HG03064 (cell line): ENCODE measurements around the gene ZDHHC19.
"Not testable (repeated sequence)": the region's sequence is repeated elsewhere in the genome, so short reads cannot be mapped to it uniquely, and the experiment has no call there.

Experiments used
- ATAC-seq: cut with Tn5 transposase; IDR thresholded peaks from one replicate; pipeline ENCODE4 v1.9.1; 2021; ENCODE audit warnings: low read depth; ENCODE audit not compliant: unreplicated experiment

ZDHHC19 gene, protein sequence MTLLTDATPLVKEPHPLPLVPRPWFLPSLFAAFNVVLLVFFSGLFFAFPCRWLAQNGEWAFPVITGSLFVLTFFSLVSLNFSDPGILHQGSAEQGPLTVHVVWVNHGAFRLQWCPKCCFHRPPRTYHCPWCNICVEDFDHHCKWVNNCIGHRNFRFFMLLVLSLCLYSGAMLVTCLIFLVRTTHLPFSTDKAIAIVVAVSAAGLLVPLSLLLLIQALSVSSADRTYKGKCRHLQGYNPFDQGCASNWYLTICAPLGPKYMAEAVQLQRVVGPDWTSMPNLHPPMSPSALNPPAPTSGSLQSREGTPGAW

DNA sequence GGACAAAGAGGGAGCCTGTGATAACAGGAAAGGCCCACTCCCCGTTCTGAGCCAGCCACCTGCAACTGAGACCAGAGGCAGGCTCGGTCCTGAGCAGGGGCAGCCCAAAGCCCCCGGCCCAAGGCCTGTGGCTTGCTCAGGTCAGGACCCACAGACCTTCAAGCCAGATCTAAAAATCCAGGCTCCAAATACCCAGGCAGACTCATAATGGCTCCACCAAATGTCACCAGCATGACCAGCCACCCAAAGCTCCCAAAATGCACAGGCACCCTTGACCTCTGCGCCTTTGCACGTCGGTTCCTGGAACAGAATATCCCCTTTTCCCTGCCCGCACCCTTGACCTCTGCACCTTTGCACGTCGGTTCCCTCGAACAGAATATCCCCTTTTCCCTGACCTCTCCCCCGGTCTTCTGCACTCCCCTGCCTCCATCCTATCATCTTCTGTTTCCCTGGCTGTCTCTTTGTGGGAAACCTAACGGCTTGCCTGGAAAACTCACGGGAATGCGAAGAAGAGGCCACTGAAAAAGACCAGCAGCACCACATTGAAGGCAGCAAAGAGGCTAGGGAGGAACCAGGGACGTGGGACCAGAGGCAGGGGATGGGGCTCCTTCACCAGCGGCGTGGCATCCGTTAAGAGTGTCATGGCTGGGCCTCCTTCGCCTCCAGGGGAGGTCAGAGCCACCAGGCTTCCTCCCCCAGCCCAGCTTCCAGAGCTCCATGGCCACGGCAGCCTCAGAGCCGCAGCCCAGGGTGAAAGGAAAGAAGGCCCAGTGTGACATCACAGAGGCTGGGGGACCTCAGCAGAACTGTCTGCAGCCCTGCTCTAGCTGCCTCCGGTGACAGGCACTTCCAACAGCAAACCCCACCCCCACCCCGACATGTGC lies at the start of gene ZDHHC19:
Gene ZDHHC19, minus strand, starts transcription at position 728 of the 884 bp plus-strand sequence. Its CDS starts 85 bp downstream, at position 643.
- no peak for ATAC-seq

DNA sequence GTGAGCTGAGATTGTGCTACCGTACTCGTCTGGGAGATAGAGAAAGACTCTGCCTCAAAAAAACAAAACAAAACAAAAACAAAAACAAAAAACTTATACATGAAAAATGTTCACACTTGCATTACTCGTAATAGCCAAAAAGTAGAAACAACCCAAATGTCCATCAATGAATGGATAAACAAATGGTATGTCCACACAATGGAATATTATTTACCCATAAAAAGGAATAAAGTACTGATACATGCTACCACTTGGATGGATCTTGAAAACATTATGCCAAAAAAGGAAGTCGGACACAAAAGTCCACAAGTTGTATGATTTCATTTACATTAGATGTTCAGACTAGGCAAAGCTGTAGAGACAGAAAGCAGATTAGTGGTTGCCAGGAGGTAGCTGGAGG lies 49.6 kb upstream of the ZDHHC19 start:
- no peak for ATAC-seq

DNA sequence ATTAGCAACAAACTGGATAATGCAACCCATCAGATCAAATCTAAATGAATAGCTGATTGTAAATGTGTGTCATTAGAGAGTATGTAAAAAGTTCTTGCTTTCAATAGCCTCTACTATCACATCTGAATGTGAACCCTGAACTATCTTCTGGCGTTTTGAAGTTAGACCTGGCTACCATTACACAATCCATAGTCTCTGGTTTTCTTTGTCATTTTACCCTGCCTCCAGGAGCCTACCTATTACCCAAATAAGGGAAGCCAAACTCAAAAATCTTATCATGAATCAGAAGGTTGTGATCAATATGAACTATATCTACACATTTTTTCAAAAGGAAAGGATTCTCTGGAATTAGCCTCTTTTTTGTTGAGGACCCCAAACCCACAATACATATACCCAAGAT lies 44.6 kb upstream of the ZDHHC19 start:
- no peak for ATAC-seq

DNA sequence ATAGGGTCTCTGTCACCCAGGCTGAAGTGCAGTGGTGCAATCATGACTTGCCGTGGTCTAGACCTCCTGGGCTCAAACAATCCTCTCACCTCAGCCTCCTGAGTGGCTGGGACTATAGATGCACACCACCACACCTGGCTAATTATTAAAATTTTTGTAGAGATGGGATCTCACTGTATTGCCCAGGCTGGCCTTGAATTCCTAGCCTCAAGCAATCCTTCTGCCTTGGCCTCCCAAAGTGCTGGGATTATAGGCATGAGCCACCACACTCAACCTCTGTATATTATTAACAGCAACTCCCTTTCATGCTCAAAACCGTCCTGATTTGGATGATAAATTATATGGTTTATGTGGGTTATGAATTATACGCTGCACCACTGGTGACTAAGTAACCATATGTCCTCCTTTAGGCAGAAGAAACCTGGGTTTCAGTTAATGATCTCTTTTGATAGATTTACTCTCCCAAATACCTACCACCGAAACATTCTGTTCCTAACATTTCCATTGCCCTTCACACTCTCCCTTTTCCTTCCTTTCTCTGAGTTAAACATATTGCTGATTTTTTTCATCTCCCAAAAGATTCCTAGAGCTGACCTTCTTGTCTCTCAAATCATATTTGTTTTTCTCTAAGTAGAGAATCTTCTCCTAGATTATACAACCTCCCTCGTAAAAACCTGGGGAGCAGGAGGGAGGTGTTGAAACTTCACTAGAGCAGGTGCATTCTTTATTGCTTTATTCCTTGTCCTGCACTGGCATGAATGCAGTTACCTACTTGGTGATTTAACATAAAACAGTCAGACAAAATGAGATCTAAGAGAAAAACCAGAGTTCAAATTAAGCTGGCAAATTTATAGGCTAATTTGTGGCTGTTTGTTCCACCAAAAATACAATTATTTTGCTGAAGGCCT lies 43.4 kb upstream of the ZDHHC19 start:
- ATAC-seq, result no peak

DNA sequence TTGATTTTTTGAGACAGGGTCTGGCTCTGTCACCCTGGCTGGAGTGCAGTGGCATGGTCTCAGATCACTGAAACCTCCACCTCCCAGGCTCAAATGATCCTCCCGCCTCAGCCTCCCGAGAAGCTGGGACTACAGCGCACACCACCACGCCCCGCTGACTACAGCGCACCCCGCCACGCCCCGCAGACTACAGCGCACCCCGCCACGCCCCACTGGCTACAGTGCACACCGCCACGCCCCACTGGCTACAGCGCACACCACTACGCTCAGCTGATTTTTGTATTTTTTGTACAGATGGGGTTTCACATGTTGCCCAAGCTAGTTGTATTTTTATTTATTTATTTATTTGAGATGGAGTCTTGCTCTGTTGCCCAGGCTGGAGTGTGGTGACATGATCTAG lies 40.7 kb upstream of the ZDHHC19 start:
- no peak for ATAC-seq

DNA sequence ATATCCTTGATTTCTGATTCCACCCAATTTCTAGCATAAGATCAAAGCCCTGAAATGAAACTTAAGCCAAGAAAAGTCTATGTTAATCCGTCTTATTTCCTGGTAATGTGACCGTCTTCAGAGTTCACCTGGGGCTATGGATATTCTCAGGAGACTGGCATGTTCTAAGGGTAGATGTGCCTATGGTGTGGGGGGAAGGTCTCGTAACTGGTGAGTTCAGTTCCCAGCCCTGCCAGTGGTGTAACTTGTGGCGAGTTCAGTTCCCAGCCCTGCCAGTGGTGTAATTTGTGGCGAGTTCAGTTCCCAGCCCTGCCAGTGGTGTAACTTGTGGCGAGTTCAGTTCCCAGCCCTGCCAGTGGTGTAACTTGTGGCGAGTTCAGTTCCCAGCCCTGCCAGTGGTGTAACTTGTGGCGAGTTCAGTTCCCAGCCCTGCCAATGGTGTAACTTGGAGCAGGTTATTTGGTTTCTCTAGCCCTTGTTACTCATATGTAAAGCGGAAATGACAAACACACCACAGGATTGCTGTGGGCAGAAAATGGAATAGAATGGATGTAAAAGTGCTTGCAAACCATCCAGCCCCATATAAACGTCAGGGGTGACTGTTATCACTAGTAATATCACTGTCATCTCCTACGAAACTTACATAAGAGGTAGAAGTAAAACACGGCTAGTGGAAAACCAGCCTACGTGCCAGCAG lies 35.6 kb upstream of the ZDHHC19 start:
- ATAC-seq, result no peak

DNA sequence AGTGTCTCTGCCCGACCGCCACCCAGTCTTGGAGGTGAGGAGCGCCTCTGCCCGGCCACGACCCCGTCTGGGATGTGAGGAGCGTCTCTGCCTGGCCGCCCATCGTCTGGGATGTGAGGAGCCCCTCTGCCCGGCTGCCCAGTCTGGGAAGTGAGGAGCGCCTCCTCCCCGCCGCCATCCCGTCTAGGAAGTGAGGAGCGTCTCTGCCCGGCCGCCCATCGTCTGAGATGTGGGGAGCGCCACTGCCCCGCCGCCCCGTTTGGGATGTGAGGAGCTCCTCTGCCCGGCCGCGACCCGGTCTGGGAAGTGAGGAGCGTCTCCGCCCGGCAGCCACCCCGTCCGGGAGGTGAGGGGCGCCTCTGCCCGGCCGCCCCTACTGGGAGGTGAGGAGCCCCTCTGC lies 33.0 kb upstream of the ZDHHC19 start:
- ATAC-seq, result not testable (repeated sequence)

DNA sequence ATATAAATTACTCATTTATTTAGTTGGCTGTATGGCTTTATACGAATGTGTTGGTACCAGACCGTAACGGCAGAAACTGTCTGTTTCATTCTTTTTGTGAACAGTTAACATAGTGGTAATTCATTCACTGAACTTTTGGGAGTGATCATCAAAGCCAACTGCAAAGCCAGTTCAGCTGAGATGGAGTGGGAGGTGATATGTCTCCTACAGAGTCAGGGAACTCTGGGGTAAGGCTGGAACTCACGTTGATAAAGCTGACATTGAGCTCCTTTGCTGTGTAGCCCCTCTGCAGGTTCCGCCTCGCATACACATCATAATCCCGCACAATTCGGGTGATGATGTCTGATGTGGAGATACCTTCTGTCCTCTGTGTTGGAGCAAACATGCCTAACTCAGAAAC lies 30.5 kb upstream of the ZDHHC19 start:
- no peak for ATAC-seq

DNA sequence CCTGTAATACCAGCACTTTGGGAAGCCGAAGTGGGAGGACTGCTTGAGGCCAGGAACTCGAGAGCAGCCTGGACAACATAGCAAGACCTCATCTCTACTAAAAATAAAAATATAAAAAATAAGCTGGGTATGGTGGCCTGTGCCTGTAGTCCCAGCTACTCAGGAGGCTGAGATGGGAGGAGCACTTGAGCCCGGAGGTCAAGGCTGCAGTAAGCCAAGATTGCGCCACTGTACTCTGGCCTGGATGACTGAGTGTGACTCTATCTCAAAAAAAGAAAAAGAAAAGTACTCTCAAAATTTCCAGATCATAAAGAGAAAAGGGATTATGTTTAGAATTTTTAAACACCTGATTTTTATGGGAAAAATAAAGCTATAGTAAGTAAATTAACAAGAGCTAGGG lies 29.2 kb upstream of the ZDHHC19 start:
- no peak for ATAC-seq

DNA sequence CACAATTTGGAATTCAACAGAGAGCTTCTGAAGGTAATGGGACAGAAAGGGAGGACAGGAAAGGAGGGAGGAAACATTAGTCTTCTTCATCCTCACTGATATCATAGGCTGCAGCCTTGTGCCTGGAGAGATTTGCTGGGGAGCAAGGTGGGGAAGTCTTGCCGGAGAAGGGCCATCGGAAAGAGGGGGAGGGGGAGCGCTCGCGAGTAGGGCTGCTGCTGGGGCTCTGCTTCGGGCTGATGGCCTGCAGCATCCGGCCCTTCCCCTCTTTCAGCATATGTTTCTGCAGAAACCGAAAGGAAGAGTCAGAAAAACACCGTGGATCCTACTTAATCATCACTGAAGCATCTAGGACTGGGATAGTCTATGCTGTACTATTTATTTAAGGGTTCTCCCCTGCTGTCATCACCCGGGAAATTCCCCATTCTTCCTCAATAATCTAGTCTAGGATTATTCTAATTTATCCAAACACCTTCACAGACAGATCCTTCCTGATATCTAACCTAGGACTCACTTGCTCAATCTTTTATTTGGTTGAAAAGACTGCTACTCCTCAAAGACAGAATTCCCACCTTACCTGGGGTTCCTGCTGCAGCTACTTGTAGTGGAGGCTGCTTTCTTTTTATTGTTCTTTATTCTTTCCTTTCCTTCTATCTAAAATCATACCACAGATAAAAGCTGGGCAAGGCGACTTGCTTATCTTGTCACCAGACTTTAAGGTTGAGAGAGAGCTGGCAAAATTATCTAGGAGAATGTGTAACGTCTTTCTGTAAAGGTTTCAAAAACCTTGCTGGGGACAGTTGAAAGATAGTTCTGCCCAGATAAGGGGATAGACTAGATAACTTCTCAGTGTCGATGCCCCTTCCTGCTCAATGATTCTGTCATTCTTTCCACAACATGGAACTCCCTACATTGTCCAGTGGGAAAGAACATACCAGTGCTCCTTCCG lies 27.7 kb upstream of the ZDHHC19 start:
- no peak for ATAC-seq

DNA sequence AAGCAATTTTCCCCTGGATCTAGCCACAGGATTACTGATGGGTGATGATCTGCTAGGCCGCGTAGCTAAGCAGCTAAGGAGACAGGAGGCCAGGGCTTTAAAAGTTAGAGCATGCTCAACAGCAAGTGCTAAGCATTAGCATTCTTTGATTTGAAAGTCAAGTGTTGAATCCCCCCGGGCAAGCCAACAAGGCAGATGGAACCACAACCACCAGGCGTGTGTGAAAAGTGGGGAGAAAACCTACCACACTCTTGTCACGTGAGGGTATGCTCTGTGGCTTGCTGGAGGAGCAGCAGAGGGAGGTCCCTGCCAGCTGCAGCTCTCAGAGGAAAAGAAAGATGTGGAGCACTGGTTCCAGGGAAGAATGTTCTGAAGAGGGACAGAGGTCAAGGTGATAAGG lies 26.0 kb upstream of the ZDHHC19 start:
- ATAC-seq, result no peak

DNA sequence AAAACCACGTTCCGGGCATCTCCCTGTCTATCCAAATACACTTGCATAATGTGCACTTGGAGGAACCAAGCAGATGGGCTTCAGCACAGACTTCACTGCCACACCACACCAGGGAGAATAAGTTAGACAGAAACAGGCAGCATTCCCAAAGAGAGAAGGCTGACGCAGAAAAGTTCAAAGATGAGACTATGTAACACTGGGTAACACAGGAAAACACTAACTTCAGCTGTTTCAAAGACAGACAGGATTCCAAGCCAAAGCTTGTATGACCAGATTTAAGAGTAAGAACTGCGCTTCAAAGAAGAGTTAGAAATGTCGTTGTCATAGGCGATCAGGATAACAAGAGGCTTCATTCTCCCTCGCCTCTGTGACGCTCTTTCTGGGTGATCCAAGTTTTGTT lies 25.0 kb upstream of the ZDHHC19 start:
- no peak for ATAC-seq

DNA sequence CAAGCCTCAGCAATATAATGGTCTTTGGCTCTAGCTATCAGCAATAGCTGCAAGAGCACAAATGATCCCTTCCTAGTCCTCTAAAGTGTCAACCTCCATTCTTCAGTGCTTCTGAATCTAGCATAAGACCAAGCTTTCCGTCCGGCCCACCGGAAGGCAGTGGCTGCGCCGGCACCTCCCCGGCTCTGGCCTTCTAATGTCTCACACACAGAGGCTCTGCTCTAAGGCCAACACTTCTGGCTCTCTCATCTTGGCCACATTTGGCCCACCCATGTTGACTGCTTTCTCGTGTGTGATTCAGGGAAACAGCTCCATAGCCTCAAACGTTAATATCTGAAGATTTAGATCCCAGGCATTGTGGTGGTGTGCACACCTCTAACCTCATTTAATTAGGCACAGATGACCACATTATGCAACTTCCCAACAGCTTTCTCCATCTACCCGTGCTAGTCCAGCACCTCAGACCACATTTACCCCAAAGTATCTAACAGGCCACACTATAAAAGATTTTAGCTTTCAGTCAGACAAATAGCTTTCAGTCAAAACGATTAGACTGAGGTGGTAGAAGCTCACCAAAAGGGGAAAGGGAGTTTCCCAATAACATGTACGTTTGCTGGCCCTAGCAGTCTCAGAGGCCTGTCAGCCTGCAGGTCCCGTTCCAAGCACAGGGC lies 24.4 kb upstream of the ZDHHC19 start:
- no peak for ATAC-seq

DNA sequence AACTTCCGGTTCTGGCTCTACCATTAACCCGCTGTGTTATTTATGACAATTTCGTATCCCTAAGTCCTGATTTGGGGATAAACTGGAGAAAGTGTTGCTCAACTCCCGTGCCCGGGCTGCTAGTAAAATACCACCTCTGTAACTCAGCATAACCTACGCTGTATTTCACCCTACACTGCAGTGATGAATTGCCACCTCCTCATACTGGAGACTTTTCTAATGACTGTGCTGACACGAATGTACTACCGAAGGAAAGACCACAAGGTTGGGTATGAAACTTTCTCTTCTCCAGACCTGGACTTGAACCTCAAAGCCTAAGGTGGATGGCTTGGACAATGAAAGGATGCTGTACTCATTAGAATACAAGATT lies 21.7 kb upstream of the ZDHHC19 start:
- no peak for ATAC-seq

DNA sequence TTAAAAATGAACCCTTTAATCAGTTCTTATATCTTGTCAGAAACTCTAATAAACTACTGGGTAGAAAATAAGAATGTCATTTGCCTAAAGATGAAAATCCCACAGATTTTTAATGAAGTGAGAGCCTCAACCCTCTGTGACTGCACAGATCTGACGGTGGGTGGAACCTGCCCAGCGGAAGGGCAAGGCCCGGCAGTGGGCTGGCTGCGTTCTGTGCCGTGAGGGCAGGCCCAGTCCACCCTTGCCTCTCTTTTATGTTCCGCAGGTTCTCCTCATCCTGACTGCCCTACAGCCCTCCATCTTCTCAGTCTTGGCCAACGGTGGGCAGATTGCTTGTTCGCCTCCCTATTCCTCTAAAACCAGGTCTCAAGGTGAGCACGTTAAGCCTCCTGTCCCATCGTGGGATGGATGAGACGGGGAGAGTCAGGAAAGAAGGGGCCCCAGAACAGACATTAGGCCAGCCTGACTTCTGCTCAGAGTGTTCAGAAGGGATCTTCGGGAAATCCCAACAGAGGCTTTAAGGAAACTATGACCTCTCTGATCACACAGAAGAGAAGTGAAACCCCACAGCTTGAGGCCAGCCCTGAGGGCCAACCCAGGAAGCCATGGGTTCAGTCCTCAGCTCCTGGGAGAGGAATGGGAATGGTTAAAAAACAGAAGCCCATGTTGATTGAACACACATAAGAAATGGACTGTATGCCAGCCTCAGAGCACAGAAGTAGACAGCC lies 21.1 kb upstream of the ZDHHC19 start:
- no peak for ATAC-seq

DNA sequence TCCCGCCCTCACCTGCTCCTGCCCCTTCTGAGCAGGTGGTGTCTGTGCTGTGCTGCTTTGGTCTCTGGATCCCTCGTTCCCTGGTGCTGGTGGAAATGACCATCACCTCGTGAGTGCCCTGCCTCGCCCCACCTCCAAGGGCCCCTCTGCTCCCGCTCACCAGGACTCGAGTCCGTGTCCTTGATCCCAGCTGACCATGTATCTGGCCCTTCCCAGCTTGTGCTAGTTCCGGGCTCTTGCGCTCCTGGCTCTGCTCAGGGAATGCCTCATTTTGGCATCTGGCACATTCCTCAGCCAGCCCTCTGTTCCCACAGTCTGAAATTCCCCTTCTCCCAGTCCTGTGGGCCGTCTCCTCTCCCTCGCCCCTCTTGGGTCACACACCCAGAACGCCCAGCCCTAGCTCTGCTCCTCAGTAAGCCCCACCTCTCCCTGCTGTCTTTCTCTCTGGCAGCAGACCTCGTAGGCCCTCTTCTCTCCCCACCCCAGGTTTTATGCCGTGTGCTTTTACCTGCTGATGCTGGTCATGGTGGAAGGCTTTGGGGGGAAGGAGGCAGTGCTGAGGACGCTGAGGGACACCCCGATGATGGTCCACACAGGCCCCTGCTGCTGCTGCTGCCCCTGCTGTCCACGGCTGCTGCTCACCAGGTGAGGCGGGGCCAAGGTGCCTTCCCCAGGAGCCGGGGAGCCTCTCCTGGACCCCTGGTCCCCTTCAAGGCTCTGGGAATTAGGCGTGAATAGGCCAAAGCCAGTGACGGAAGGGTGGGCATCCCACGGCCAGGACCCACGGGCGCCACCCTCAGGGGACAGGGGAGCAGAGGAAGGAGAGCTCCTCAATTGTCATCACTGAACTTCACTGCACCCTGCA lies 16.7 kb upstream of the ZDHHC19 start:
- ATAC-seq, result no peak

DNA sequence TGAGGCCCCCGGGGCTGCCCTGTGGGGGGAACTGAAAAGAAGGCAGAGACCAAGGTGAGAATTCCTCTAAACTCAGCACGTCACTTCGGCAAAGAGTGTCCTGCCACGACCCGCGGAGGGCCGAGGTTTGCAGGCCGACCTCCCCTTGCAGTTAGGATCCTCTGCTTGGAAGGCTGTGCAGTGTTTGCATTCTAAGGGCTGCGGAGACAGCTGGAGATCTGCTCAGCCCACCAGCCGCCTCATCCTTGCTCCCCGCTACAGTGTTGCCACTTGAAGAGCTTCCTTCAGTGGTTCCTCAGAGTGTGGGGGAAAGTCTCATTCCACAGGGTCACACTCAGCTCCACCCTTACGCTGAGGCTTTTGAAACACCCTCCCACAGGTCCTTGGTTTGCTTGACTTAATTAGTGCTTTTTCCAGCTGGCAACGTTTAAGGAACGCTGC lies 15.9 kb upstream of the ZDHHC19 start:
- ATAC-seq, result no peak
